HT-29 (cell line): ENCODE measurements around the gene CYP27C1. TPM values are rescaled to one million over a fixed set of nuclear protein-coding genes. Genes with fewer than 3 reads are reported as not detected.
"Not testable (repeated sequence)": the region's sequence is repeated elsewhere in the genome, so short reads cannot be mapped to it uniquely, and the experiment has no call there.

Source experiments
- DNase-seq: peaks from one replicate; pipeline ENCODE4 v3.0.0-alpha.2; 2015; ENCODE audit warnings: low spot score
- total RNA-seq: library from RNA; depleted of rRNA; stranded (reverse); fragments of >200 nt; shearing (Covaris generic); gene quantifications from 2 replicates; pipeline ENCODE4 v1.2.3, GENCODE V29; 2014

Gene CYP27C1
- total RNA-seq, 1 experiment from 2014 or later = not detected

DNA sequence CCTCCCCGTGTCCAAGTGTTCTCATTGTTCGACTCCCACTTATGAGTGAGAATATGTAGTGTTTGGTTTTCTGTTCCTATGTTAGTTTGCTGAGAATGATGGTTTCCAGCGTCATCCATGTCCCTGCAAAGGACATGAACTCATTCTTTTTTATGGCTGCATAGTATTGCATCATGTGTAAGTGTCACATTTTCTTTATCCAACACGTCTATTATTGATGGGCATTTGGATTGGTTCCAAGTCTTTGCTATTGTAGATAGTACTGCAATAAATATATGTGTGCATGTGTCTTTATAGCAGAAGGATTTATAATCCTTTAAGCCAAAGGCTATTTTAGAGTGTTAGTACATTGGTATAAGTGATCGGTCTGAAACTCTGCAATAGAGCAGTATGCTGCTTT, 4.0 kb upstream of the CYP27C1 start:
- not testable (repeated sequence) for DNase-seq

- DNase-seq = no peak
Observed at GRCh38 chr2:127220768-127221527, 849 bp upstream of the CYP27C1 start.

DNA sequence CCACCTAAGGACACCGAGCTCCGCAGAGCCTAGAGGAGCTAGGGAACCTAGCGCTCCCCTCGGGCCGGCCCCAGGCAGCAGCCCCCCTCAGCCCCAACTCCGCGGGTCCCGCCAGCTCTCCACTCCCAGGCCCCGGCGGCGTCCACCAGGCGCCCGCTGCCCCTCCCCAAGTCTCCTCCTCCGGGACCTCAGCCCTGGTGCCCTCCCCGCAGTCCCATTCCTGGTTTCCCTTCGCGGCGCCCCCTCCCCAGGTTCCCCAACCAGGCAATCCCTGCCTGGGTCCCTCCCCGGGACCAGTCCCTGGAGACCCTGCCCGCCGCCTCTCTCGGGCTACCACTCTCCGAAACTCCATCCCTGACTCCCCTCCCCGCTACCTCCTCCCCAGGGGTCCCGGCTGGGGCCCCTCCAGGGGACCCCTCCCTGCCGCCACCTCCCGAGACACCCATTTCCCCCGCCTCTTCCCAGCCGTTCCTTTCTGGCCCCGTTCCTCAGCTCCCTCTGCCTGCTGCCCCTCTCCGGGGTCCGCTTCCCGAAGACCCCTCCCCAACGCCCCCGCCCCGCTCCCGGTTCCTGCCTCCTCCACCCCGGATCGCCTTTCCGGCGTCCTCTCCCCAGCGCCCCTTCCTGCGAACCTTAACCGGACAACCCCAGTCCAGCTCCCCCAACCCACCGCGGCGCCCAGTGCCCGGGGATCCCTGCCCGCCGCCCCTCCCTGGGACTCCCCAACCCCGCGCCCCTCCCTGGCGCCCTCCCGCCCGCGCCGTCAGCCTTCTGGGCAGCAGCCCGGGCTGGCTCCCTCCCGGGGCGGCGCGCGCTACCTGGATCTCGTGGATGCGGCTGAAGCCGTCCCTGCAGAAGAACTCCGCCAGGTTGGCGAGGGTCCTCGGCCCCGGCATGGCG, 678 bp downstream of the CYP27C1 start:
- no peak for DNase-seq

DNA sequence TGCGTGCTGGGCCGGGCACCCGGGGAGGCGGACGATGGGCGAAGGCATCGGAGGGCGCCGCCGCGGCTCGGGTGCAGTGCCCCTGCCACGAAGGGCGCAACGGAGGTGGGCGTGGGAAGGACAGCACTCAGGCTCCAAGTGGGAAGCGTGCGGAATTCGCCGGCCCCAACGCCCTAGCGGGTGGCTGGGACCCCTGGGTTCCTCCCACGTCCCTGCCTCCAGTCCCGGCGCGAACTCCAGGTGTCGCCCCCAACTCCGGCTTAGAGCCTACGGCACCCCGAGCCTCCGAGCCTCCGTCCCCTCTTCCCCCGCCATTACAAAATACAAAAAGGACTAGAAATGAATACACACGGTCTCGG, 1.3 kb downstream of the CYP27C1 start:
- no peak for DNase-seq

DNA sequence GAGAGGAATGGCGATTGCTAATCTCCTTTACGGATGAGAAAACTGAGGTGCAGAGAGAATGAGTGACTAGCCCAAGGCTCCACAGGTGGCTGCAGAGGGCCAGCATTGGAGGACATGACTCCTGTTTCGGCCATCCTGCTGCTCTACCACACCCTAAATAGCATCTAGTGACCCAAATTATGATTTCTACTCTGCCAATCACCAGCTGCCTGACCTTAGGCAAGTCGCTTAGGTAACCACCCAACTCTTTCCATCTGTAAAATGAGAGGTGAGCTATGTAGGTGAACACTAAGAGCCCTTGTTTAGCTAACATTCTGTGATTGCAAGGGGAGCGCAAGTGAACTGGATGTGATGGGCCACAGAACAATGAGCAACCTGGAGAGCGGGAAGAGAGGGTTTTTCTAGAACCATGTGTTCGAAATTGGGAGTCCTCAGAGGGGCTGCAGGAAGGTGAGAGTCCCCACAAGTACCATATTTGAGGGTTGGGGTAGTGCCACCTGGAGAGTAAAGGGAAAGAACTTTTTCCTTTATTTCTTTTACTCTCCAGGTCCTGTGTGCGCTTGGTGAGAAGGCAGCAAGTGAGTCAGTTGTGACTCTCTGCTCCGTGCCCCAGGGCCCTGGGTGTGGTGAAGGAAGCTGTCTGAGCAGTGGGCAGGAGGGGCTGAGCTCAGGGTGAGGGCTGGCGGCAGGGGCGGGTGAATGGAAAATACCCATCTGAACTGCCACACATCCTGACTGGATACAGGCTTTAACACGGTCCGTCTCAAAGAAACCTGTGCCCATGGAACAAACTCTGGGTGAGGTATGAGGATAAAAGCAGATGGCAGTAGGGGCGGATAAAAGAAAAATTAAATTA, 2.4 kb downstream of the CYP27C1 start:
- no peak for DNase-seq

- no peak for DNase-seq
Observed at GRCh38 chr2:127216593-127216992, 3.5 kb downstream of the CYP27C1 start.

DNA sequence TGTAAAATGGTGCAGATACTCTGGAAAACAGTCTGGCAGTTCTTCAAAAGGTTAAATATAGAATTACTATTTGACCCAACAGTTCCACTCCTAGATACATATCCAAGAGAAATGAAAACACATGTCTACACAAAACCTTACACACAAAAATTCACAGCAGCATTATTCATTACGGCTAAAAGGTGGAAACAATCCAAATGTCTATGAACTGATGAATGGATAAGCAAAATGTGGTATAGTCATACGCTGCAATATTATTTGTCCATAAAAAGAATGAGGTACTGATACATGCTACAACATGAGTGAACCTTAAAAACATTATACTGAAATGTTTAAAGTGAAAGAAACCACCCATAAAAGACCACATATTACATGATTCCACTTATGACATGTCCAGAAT, 4.0 kb downstream of the CYP27C1 start:
- no peak for DNase-seq

- DNase-seq = not testable (repeated sequence)
Observed at GRCh38 chr2:127214201-127214600, 5.9 kb downstream of the CYP27C1 start.

DNA sequence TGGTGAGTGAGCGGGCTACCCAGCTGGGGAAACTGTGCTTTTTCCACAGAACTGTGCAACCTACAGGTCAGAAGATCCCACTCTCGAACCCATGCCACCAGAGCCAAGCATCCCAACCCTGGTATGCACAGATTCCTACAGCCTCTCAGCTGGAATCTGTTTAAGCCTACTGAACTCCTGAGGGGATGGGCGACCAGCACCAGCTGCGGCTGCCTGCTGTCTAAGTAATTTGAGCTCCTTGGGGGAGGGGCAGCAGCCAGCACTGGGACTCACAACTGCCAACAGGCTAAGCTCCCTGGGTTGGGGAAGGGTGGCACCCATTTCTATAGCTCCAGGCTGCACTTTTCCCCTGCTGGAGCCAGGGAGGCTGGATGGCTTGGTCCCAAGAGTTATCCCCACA, 11.8 kb downstream of the CYP27C1 start:
- DNase-seq = no peak

- no peak for DNase-seq
Observed at GRCh38 chr2:127205218-127206125, 14.6 kb downstream of the CYP27C1 start.

GRCh38 chr2:127201452-127201851, 18.6 kb downstream of the CYP27C1 start:
- DNase-seq = peak; percentile 9

GRCh38 chr2:127200962-127201361, 19.1 kb downstream of the CYP27C1 start:
- no peak for DNase-seq

DNA sequence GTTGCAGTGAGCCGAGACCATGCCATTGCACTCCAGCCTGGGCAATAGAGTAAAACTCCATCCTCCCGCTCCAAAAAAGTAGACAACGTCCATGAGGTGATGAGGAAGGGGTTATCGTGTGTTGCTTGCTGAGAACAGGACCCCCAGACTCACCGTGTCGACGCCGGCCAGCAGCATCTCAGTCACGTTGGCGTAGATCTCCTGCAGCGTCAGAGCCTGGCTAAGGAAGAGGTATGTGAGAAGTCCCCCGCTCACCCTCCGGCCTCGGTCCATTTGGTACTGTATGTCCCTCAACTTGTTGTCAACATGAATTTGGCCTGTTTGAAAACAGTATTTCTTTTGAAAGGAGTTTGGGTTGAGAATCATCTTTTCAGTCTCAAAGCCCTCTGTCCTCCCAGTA, 20.9 kb downstream of the CYP27C1 start:
- DNase-seq = no peak

GRCh38 chr2:127197475-127198385, 22.4 kb downstream of the CYP27C1 start:
- peak; percentile 85 for DNase-seq

GRCh38 chr2:127196998-127197397, 23.1 kb downstream of the CYP27C1 start:
- DNase-seq = peak; percentile 70

DNA sequence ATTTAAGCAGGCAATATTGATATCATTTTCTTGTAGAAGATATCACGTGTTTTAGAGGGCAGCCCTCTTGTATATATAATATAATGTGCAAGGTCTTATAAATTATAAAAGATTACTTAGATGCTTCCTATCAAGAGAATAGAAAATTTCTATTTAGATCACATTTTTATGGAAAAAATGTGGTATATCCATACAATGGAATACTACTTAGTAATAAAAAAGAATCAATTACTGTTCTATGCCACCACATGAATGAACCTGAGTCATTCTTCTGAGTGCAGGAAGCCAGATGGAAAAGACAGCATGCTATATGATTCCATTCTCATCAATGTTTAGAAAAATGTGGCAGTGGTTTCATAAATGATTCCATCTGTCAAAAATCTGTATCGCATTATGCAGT, 23.6 kb downstream of the CYP27C1 start:
- DNase-seq = no peak

DNA sequence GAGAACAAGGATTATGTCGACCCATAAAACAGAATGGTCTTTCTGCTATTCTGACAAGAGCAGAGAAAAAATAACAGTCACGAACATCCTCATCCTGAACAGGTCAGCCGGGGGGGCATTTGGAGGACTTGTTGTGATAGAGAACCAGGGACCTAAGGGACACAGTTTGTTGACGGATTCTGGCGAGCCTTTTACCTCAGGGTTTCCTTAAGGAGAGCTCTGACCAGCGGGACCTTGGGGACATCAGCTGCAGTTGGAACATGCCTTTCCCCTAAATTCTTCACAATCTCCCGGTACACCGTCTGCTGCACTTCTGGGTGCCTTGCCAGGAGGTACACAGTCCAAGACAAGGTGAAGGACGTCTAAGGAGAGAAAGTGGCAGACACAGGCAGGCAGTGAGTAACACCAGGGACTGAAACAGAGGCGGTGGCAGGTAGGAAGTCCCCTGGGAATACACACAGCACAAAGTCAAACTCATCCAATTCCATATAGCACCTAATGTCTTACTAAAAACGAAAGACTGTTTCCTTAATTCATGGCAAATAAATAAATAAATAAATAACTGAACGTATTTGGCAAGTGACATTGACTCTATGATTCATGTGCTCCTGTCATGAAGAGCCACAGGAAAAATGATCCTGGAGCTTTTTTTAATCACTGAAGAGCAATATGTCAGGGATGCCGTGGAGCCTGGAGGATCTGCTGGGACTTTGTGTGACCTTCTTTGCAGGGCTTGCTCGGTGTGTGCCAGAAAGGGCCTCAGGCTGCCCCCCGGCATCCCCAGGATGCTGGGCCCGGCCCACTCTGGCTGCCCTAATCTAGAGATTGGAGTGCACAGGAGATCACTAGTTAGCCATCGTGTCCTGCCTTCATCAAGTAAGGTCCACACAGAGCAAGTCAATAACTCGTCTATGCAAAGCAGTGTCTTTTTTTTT, 24.7 kb downstream of the CYP27C1 start:
- DNase-seq = no peak

DNA sequence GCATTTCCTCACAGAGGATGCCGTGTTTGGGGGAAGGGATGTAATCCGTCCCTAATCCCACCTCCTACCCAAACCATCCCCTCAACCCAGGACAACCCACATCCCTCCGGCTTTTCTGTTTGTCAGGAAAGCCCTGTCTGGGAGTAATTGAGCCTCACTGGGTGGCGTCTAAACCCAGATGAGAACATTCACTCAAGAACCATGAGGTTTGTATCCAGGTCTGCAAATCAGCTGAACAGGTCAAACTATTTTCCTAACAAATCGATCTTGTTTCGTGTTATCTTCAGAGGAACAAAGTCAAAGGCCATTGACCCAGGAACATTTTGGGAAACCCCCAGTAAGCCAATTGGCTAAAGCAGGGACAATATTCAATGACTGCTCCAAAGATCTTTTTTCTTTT, 25.7 kb downstream of the CYP27C1 start:
- no peak for DNase-seq

DNA sequence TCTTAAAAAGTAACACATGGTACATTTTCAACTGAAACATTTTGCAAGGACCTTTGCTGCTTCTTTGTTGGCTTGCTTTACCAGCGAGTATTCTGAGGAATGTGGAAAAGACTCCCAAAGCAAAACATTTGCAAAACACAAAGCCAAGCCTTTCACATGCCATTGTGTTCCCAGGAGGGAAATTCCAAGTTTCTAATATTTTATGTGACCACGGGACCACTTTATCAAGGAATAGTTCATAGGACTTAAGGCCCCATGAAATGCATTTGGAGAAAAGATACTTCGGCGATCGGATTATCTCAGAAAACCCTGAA, 26.2 kb downstream of the CYP27C1 start:
- DNase-seq = no peak
